NCI-H748 treated with DMSO at 0.1 percent for 48 hours (cell line): ENCODE results near the gene TNFAIP2.
A peak's percentile ranks its signal among the peaks of the same experiment; 100 is the strongest.
"Not testable (repeated sequence)": the region's sequence is repeated elsewhere in the genome, so short reads cannot be mapped to it uniquely, and the experiment has no call there.

Source experiments
- DNase-seq: peaks from one replicate; lab custom pipeline; 2025; lab: John Stamatoyannopoulos, UW

Gene TNFAIP2

DNA sequence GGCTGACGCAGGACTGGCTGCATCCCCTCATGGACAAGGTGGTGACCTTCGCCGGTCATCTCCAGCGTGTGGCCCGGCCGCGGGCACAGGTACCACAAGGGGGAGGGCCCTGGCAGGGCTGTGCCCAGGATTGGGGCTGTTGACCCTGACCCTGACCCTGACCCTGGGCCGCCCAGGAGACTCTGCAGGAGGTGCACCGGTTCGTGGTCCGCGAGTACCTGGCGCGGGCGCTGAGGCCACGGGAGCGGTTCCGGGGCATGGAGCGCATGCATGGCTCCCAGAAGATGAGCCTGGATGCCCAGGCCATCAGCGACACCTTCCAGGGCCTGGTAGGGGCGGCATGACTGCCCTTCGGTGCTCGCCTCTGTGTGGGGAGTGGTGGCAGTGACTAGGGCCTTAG is 15.8 kb upstream of the TNFAIP2 start:
- no peak for DNase-seq

DNA sequence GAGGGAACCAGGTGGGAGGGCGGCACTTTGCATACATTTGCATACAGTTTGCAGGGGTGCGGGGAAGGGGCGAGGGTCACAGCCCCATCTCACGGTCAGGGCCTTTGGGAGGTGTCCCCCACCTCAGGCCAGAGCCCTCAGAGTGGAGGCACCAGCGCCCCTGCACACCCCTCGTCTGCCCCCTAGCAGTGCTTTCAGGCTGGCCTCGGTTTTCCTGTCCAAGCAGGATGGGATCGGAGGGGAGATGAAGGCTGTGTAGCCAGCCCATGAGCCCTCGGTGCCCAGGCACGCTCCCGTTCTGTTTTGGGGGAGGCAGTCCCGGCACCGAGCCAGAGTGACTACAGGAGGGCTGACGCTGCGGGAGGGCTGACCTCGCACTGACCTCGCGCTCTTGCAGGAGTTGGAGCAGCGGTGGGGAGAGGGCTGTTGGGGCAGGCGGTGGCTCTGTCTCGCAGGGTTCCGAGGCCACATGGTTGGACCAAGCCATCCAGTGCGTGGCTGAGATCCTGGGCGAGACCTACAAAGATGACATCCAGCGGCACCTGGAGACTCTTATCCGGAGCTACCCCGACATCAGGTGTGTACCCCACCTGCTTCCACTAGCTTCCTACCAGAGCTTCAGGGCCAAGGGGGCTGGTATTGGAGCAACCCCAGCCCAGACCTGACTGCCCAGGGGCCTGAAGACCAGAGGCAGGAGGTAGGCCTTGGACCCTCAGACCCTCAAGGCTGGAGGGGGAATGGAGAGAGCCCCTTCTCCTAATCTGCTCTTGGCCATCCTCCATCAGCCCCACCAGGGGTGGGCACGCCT is 15.1 kb upstream of the TNFAIP2 start:
- no peak for DNase-seq

DNA sequence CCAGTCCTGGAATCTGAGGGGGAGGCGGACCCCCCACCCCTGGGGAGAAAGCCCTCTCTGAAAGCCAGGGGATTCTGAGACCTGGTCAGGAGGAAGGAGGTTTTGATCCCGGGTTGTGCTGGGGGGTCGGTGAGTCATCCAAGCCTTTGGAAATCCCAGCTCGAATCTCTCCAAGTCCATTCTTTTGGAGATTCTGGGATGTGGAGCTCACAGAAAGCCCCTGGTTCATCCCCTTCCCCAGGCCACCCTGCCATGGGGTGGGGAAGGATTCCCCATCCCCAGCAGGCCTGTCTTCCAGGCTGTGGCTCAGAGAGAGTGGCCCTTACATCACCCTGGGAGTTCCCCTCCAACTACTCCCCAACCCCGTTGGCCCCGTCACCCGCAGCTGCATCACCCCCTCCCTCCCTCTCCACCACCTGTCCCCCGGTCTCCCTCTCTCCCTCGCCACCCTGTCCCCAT is 14.5 kb upstream of the TNFAIP2 start:
- no peak for DNase-seq

DNA sequence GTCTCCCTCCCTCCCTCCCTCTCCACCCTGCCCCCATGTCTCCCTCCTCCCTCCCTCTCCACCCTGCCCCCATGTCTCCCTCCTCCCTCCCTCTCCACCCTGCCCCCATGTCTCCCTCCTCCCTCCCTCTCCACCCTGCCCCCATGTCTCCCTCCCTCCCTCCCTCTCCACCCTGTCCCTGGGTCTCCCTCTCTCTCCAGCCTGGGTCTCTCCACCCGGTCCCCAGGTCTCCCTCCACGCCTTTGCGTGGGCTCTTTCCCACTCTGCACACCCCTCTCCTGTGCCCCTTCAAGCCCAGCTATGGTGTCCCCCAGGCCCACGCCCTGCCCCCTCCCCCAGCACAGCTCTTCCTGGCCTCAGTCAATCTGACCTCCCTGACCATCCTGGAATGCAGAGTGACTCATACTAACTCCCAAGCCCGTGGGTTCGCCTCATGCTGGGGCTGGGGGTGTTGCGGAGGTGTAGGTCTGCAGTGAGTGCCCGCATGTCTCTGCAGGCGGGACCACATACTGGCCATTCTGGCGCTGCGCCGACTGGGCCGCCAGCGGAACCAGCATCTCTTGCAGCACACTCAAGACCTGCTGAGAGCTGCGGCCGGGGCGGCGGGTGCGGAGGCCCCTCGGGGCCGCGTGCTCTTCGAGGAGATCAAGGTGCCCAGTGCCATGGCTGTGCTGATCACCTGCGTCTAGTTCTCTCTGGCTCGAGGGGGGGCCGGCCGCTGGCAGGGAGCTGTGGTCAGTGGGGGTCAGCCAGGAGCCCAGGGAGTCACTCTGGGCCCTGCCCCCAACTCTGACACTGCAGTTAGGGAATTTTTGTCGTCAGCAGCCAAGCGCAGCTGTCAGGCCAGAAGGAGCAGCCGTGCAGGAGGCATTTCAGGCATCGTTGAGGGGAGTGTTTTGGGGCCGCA is 13.5 kb upstream of the TNFAIP2 start:
- DNase-seq: no peak

DNA sequence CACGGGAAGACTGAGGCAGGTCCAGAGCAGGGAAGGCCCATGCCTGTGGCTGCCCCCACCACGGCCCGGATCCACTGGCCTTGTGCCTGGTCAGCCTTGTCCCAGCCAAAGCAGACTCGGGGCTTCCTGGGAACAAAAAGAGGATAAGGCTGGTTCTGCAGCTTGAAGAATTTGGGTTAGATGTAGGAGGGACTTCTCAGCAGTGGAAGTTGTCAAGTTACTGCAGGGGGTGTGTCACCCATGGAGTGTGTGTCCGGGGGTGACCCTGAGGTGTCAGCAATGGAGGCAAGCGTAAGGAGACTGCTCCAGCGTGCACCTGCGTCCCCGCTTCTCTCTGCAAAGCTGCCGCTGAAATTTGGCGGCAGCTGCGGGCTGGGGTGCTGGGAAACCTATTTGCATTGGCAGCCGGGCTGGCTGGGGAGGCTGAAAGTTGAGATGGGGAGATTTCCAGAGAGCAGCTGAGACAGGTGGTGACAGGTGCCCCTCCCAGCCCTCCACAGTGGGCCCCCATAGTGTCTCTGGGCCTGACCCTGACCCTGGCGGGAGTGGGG is 12.5 kb upstream of the TNFAIP2 start:
- no peak for DNase-seq

DNA sequence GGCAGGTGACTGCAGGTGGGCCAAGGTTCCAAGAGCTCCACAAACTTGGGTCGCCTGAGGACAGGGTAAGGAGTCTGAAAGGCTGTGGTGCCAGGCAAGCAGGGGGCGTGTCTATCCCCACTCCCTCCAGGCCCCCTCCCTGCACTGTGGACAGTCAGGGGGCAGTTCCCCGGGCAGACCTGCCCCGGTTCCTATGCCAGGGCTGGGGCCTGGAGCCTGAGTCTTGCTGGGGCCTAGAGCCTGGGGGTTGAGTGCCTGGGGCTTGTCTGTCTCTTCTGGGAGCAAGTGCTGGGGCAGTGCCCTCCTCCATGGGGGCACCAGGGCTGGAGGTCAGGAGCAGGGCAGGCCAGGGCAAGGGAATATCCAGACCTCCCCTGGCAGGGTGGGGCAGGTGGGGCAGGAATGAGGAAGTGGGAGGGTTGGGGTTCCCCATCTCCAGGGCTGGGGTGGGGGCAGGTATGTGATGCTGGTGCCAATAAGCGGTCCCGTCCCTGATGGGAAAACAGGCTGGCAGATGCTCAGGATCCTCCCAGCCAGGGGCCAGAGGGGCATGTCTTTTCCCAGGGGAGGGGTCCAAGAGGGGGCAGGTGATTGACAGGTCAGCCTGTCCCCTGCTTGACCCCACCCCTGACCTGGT is 11.9 kb upstream of the TNFAIP2 start:
- no peak for DNase-seq

DNA sequence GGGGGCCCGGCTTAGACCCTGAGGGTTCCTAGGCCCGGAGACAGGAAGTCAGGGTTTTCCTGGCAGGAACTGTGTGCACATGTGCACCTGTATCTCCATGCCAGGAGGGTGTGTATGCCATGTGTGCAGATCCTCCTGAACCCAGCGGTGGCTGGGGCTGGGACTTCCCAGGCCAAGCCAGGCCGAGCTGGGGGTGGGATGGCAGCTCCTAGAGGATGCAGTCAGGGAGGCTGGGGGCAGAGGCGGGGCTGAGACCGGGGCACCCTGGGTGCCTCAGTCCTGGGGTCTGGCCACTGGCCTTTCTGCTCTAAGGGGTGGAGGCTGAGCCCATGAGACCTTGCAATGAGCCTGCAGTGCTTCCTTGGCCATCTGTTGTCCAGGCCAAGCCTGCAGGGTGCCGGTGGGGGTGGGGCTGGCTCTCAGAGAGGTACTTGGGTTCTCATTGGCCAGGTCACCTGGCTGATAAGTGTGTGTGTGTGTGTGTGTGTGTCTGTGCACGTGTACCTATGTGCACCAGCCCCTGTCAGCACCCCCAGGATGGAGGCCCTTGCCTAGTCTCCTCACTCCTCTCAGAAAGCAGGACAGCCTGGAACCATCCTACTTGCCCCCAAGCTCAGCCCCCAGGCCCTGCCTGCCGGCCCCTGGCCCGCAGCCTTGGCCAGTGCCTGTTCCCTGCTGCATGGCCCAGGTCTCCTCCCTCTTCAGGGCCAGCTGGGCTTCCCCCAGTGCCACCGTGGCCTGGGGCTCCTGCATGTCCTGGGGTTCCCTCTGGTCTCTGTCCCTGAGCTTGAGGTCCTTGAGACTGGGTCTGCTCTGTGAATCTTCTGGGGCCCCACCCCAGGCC is 10.6 kb upstream of the TNFAIP2 start:
- no peak for DNase-seq

DNA sequence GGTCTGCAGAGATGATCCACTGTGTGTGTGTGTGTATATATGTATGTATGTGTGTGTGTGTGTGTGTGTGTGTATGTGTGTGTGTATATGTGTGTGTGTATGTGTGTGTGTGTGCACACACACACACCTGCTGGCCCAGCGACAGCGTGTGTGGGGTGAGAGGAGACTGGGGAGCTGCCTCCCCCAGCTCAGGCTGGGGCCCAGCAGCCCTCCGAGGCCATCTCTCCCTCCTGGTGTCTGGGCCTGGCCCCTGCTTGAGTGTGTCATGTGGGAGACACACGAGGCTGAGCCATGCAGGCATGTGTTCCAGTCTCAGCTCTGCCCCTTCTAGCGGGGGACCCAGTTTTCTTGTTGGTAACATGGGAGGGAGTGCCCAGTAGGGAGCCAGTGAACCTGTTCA is 10.0 kb upstream of the TNFAIP2 start:
- DNase-seq: no peak

DNA sequence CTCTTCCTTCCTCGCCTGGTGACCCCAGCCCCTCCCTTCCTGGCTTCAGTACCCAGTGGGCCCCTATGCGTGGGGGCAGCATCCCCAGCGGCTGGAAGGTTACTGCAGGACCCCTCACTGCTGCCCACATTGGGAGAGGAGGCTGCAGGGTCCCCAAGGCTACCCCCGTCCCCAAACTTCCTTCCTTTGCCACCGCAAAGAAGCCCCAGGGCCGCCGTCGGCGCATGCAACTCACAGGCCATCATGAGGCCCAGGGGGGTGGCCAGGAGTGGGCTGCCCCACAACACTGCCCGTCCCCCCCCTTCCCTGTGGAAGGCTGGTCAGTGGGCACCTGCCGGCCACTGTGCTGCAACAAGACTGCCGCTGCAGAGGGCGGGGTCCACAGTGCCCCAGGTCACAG is 9.5 kb upstream of the TNFAIP2 start:
- no peak for DNase-seq

DNA sequence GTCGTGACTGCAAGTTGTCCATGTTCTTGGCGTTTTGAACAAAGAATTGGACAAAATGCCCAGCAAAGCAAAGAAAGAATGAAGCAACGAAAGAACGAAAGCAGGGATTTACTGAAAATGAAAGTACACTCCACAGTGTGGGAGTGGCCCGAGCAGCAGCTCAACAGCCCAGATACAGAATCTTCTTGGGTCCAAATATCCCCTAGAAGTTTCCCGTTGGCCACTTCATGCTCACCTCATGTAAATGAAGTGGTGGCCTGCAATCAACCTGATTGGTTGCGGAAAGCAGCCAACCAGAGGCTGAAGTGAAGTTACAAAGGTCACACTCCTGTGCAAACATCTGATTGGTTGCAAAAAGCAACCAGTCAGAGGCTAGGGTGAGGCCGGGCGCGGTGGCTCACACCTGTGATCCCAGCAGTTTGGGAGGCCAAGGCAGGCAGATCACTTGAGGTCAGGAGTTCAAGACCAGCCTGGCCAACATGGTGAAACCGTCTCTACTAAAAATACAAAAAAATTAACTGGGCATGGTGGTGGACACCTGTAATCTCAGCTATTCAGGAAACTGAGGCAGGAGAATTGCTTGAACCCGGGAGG is 8.1 kb upstream of the TNFAIP2 start:
- not testable (repeated sequence) for DNase-seq

DNA sequence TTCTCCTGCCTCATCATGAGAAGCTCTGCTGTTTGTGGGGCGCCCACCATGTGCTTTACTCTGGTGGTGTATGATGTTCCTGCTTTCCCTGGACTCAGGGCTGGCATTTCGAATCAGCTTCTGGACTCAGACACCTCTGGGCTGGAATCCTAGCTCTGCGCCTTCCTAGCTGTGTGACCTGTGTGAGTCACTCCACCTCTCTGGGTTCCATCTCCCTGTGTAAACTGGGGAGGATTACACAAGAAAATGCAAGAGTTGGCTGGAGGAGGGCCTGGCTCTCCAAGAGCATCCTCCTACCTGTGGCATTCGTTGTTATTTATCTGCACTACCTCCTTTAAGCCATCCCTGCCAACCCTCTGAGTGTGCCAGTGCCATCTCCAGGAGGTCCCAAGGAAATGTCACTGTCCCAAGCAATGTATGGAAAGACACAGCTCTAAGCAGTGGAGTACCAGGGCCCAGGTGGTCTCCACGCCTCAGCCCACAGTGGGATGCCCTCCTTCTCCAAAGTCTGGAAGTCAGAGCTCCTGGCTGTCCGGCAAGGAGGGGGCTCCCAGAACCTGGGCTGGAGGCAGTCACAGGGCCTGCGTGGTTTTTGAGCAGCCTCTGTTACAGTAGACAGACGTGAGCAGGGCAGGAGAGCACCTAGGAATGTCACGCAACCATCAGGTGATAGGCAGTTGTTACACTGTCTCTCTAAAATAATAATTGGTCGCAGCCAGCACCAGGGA is 7.3 kb upstream of the TNFAIP2 start:
- DNase-seq: no peak

DNA sequence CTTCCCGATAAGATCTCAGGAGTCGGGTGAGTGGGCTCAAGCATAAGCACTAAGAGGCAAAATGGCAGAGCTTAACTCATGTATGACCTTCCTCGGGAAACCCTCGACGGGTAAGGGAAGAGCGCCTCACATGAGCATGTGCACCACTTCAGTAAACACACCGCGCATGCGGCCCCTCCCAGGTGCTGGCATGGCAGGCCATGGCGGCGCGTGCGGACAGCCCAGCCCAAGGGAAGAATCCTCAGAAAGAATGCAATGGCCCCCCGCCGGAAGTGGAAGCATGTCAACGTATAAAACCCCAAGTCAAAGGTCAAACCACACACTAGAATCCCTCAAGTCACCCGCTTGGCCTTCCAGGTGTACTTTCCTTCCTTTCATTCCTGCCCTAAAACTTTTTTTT is 6.6 kb upstream of the TNFAIP2 start:
- no peak for DNase-seq

DNA sequence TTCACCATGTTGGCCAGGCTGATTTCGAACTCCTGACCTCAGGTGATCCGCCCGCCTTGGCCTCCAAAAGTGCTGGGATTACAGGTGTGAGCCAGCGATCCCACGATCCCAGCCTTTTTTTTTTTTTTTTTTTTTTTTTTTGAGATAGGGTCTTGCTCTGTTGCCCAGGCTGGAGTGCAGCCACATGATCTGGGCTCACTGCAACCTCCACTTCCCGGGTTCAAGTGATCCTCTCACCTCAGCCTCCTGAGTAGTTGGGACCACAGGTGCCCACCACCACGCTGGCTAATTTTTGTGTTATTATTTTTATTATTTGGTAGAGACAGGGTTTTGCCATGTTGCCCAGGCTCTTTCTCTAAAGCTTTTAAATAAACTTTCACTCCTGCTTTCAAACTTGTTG is 5.8 kb upstream of the TNFAIP2 start:
- DNase-seq: not testable (repeated sequence)

DNA sequence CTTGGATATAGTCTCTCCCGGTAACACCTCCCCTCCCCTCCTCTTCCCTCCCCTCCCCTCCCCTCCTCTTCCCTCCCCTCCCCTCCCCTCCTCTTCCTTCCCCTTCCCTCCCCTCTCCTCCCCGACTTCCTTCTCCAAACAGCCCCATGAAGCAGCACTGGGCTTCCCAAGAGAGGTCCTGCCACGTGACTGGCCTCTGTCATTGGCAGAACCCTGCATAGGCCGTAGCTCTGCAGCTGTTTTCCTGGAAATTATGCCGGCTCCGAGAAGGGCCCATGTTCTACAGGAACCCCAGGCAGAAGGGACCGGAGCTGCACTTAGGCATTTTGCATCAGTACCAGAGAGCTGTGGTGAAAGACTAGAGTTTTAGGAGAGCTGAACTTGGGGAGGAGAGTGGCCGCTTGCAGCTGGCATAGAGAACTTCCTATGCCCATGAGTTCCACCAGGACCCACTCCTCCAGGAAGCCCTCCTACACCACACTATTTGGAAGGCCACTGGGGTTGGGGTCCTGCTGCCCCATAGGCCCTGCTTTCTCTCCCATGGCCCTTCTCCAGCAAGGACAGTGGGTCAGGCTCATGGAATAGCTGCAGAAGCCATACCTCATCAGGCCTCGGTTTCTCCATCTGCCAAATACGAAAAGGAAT is 5.1 kb upstream of the TNFAIP2 start:
- DNase-seq: no peak

DNA sequence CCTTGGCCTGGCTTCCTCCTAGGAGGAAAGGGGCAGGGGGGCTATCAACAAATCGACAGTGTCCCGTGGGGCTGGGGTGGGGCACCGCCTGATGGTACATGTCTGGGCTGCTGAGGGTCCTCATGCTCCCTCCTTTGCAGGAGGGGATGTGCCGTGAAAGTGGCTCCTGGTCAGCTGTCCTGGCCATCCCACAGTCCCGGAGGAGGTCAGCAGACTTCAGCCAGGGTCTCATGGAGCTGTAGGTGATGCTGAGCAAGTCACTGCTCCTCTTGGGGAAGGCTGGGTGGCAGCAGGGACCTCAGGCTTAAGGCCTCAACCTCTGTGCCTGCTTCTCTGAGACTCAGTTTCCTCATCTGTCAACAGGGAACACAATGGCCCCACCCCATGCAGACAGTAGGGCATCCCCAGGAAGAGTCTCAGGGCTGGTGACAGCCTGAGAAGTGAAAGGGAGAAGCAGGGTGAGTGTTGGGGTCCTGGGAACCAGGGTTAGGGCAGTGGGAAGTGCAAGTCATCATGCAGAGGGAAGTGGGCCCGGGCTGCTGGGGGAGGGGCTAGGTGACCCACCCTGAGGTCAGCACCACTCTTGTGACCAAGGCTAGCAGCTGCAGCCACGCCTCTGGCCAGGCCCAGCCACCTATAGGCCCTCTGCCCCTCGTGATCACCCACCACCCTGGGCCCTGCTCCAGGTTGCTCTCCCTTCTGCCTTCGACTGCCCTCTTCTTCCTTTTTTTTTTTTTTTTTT is 4.4 kb upstream of the TNFAIP2 start:
- no peak for DNase-seq

DNA sequence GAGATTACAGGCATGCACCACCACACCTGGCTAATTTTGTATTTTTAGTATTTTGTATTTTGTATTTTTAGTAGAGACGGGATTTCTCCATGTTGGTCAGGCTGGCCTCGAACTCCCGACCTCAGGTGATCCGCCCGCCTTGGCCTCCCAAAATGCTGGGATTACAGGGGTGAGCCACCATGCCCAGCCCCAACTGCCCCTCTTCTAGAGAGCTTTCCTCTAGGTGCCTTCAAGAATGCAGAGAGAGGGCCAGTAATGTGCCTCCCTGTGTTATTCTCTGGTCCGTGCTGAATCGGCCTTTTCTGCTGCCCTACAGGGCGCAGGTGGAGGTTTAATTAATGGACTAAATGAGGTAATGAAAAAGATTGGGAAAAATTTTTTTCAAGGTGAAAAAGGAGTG is 3.7 kb upstream of the TNFAIP2 start:
- DNase-seq: not testable (repeated sequence)

DNA sequence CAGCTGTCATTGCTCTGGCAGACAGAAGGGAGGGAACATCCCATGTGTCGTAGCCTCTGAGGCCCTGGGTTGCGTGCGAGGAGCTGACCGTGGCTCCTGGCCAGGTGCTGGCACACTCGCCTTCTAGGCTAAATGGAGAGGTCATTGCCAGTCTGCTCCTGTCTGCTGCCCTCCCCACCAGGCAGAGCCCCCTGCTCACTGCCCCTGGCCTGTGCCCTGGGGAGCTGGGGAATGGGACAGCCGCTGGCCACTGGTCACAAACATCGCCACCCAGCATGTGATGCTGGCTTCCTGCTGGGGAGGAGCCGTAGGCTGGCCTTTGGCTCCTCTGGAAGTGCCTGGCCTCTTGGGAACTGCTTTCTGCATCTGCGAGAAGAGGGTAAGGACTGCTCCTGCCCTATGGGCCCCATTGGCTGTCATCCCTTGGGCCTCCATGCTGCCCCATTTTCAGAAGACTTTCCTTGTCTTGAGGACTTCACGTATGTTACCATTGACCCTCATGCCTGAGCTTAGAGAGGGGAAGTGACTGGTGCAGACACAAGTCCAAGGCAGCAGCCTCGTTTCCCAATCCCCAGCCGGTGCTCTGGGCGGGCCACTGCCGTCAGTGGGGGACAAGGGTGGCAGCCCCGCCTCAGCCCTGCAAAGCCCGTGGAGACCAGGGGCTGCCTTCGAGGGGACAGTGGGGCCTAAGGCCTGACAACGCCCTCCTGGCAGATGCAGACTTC is 2.0 kb upstream of the TNFAIP2 start:
- no peak for DNase-seq

DNA sequence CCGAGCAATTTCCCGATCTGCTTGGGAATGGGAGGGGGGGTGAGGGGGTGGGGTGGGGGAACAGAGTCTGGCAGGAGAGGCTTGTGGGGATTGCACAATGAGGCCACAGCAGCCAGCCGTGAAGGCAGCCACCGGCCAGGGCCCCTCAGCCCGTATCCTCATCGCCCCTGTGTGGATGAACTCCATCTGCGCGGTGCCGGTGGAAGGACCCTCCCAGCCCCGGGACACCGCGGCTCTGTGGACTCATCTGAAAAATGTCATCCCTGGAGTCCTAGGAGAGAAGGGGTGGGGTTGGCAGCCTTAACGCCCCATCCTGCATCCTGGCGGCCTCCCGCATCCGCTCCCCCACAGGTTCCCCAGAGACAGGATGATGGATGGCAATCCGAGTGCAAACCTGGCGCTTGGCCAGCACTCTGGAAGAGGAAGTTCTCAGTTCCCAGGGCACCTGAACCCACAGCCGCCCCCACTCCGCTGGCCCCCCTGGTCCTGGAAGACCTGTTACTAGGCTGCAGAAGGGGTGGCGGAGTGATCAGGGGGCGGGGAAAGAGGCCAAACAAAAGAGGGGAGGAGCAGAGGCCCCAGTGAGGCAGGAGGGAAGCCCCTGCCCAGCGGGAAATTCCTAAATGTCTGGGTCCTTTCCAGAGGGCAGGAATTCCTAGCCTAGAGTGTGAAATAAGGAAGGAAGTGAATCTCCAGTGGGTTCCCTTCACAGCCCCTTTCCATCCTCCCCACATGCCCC is 1.2 kb upstream of the TNFAIP2 start:
- DNase-seq: peak; percentile 89
